Neural cell (in vitro differentiated cells): ENCODE measurements around the gene TUBA4B.

Experiments used
- CTCF ChIP-seq: fragments of 450-650 bp; IDR thresholded peaks from 2 replicates; pipeline ENCODE4 v1.5.1; 2014; ENCODE audit warnings: antibody characterized with exemption, mild to moderate bottlenecking, moderate library complexity; ENCODE audit not compliant: poor library complexity, severe bottlenecking
- EP300 ChIP-seq: fragments of 450-650 bp; conservative IDR thresholded peaks from 2 replicates; pipeline ENCODE4 v1.6.1; 2014; ENCODE audit warnings: antibody characterized with exemption, mild to moderate bottlenecking, moderate library complexity; ENCODE audit not compliant: poor library complexity, severe bottlenecking
- EZH2 ChIP-seq: fragments of 200-600, 300-800 bp; shearing (Covaris generic), sonication (generic); IDR thresholded peaks from 2 replicates; pipeline ENCODE4 v1.6.1; 2014; ENCODE audit warnings: antibody characterized with exemption, low read length, borderline replicate concordance, mild to moderate bottlenecking; ENCODE audit not compliant: insufficient read depth, poor library complexity, severe bottlenecking
- MXI1 ChIP-seq: fragments of 450-650 bp; conservative IDR thresholded peaks from 2 replicates; pipeline ENCODE4 v1.6.1; 2014; ENCODE audit warnings: antibody characterized with exemption, mild to moderate bottlenecking; ENCODE audit not compliant: poor library complexity, severe bottlenecking
- POLR2AphosphoS5 ChIP-seq: IDR thresholded peaks from 2 replicates; pipeline ENCODE4 v1.6.1; 2012
- RAD21 ChIP-seq: fragments of 450-650 bp; conservative IDR thresholded peaks from 2 replicates; pipeline ENCODE4 v1.6.1; 2014; ENCODE audit warnings: antibody characterized with exemption, mild to moderate bottlenecking, moderate library complexity
- REST ChIP-seq: IDR thresholded peaks from 2 replicates; pipeline ENCODE4 v1.6.1; 2012; ENCODE audit warnings: borderline replicate concordance
- SMC3 ChIP-seq: fragments of 450-650 bp; conservative IDR thresholded peaks from 2 replicates; pipeline ENCODE4 v1.6.1; 2014; ENCODE audit warnings: antibody characterized with exemption, mild to moderate bottlenecking, moderate library complexity; ENCODE audit not compliant: poor library complexity
- TAF1 ChIP-seq: IDR thresholded peaks from 2 replicates; pipeline ENCODE4 v1.6.1; 2012; ENCODE audit warnings: low read depth

DNA sequence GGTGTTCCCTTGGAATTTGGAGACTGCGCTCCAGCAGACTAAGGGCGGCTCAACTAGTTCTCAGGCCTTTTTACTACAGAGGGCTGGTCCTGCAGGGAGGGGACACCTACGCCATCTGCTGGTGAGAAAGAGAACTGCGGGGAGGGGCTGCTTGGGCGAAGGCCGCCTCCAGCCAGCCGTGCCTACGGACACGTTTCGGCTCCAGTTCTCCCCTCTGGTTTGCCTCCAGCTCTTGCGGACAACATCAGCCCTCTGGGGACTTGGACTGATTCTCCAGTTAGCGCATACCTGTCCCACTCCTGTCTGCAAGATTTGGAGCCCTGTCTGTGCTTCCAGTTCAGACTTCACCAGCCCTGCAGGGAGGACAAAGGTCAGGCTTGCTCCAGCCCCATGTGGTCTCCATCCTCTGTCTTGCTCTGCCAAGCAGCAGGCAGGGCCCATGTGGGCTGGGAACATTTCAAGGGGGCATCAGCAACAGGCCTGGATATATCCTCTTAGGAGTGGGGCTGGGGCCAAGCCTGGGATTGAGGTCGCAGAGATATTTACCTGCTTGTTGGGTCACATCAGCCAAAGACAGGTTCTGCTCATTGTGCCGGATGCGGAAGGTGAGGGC is 45.8 kb downstream of the TUBA4B start:
- TF ChIP-seq CTCF (peak; percentile 84), TAF1 (no peak), REST (no peak), POLR2AphosphoS5 (no peak), SMC3 (peak; percentile 82), EP300 (no peak), EZH2 (no peak), RAD21 (peak; percentile 72), MXI1 (no peak)
